ENCODE data around the gene GPR161. TPM values are rescaled to one million over a fixed set of nuclear protein-coding genes. Genes with fewer than 3 reads are reported as not detected.

The GPR161 gene
- total RNA-seq, 1 experiment from 2014 or later: 13.7 TPM

- TF ChIP-seq CTCF (IDR thresholded peaks at IDR 0.05 in 2 of 3, conservative IDR thresholded peaks at IDR 0.05 in 1 of 3; ENCODE audit: borderline replicate concordance in 1 of 3, insufficient read depth in 1 of 3, low read depth in 2 of 3, low read length in 2 of 3) (peak; percentile 67 to 95 (median 85)), RAD21 (IDR thresholded peaks at IDR 0.05; ENCODE audit: low read depth) (peak; percentile 93), ZBTB33 (IDR thresholded peaks at IDR 0.05; ENCODE audit: extremely low read depth, insufficient replicate concordance, low read length) (no peak), YY1 (IDR thresholded peaks at IDR 0.05; ENCODE audit: extremely low read depth, insufficient replicate concordance, low read depth, low read length) (peak; percentile 64), EGR1 (IDR thresholded peaks at IDR 0.05; ENCODE audit: low read depth) (no peak), ZNF274 (IDR thresholded peaks at IDR 0.05; ENCODE audit: low read depth, low read length) (no peak), EZH2phosphoT487 (IDR thresholded peaks at IDR 0.05; ENCODE audit: borderline replicate concordance) (no peak), SP1 (IDR thresholded peaks at IDR 0.05; ENCODE audit: low read depth) (no peak), ELF1 (IDR thresholded peaks at IDR 0.05; ENCODE audit: borderline replicate concordance, low read depth) (no peak), POLR2AphosphoS5 (IDR thresholded peaks at IDR 0.05; ENCODE audit: low read depth, low read length) (peak; percentile 22; the same call in 1 of the 2 replicates), EZH2 (IDR thresholded peaks at IDR 0.05) (no peak), TCF7L2 (IDR thresholded peaks at IDR 0.05; ENCODE audit: borderline replicate concordance, extremely low read depth, insufficient read depth, insufficient read length) (no peak)
Measured at GRCh38 chr1:168082008-168082876, 54.5 kb downstream of the GPR161 start (continued).
